ENCODE results near the gene STK32B. TPM values are rescaled to one million over a fixed set of nuclear protein-coding genes. Genes with fewer than 3 reads are reported as not detected.

Gene STK32B
- total RNA-seq, 3 donors from 2014 or later: not detected

DNA sequence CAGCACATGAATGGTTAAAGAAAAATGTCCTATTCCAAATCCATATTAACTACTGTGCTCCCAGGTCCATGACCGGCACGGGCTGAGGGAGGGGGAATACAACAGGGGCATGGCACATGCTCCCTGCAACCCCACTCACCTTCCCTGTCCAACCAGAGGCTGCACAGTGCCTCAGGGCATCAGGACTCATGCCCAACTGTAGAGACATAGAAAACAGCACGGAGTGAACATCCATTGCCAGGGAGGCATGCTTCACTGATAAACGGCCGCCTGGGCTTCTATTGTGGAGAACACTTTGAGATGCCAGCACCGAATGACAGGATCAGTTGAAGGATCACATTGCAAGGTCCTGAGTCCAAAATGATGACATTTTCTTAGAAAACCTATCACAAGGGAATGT lies 140.6 kb downstream of the STK32B start:
- Mint-ChIP-seq H3K9me3 (no peaks in the 10 kb centered on the region), H3K4me1 (ENCODE audit: low read depth) (no peaks in the 10 kb centered on the region), H3K4me3 (no peak overlapping the region), H3K36me3 (ENCODE audit: insufficient read depth) (no peaks in the 10 kb centered on the region), H3K27me3 (ENCODE audit: low read depth) (no peaks in the 10 kb centered on the region)
- ATAC-seq: no peak
- DNase-seq: no peak

DNA sequence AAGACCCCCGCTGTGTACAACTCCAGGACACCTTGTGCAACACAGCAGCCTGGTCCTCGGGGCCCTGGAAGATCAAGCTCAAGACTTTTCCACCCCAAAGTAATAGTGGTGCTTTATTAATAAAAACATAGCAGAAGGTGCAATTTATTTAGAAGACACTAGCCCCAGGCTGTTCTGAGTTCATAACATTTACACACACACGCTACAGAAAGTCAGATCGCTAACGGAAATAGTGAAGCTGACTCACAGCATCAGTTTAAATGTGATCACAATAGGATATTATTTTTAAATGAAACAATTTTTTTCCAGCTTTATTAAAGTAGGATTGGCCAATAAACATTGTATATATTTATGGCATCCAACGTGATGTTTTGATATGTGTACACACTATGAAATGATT lies 141.0 kb downstream of the STK32B start:
- Mint-ChIP-seq H3K4me3 (no peak overlapping the region), H3K4me1 (ENCODE audit: low read depth) (no peaks in the 10 kb centered on the region), H3K9me3 (no peaks in the 10 kb centered on the region), H3K27me3 (ENCODE audit: low read depth) (no peaks in the 10 kb centered on the region), H3K36me3 (ENCODE audit: insufficient read depth) (no peaks in the 10 kb centered on the region)
- ATAC-seq (no peak), DNase-seq (no peak)

DNA sequence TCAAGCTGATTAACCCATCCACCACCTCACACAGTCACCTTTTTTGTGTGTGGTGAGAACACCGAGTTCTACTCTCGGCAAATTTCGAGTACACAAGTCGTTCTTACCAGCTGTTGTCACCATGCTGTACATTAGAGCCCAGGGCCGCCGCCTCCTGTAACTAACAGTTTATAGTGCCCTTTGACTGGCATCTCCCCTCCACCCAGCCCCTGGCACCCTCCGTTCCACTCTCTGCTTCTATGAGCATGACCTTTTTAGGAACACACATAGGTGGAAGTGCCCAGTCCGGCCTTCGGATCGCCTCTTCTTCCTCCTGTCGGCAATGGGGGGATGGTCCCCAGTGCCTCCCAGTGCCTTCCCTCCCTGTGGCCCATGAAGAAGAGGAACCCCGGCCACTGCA lies 141.4 kb downstream of the STK32B start:
- DNase-seq (no peak), ATAC-seq (no peak)
- Mint-ChIP-seq H3K36me3 (ENCODE audit: insufficient read depth) (no peaks in the 10 kb centered on the region), H3K27me3 (ENCODE audit: low read depth) (no peaks in the 10 kb centered on the region), H3K4me1 (ENCODE audit: low read depth) (no peaks in the 10 kb centered on the region), H3K9me3 (no peaks in the 10 kb centered on the region), H3K4me3 (no peak overlapping the region)

DNA sequence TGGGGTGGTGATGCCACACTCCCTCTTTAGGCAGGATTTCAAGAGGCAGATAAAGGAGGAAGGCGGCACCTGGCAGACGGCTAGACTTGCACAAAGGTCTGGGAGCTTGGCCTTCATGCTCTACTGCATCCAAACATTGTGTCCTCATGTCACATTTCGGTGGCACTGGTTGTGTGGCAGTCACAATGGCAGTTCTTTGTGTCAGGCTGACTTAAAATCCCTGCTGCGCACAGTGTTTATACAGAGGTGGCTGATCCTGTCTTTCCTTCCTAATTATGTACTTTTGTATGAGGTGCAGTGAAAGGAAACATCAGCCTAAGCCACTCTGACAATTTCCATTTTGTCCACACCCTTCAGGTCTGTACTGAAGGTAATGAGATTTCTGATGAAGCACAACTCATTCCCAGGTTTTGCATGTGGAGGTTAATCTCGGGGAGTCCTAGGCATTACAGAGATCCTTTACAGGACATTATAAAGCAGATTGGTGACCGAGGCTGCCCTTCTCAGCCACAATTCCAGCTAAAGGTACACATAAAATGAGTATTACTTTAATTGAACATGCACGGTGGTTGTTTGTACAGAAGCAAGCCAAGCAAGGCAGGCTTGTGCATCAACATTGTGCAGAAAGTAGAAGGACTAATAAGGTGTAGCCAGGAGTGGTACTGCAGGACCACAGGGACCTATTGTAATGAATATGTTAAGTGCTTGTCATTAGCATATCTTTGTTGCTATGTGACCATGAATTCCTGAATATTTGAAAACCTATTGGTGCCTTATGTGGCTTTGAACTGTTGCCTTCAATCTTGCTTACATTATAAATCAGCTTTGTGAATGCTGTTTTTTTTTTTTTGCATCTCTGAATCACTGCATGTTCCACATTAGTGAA lies 147.6 kb downstream of the STK32B start:
- H3K4me3 Mint-ChIP-seq: no peak overlapping the region
- no peaks in the 10 kb centered on the region for H3K36me3 Mint-ChIP-seq (ENCODE audit: insufficient read depth)
- H3K9me3 Mint-ChIP-seq: no peaks in the 10 kb centered on the region
- H3K4me1 Mint-ChIP-seq (ENCODE audit: low read depth): no peaks in the 10 kb centered on the region
- DNase-seq: no peak
- H3K27me3 Mint-ChIP-seq (ENCODE audit: low read depth): no peaks in the 10 kb centered on the region
- ATAC-seq: no peak

DNA sequence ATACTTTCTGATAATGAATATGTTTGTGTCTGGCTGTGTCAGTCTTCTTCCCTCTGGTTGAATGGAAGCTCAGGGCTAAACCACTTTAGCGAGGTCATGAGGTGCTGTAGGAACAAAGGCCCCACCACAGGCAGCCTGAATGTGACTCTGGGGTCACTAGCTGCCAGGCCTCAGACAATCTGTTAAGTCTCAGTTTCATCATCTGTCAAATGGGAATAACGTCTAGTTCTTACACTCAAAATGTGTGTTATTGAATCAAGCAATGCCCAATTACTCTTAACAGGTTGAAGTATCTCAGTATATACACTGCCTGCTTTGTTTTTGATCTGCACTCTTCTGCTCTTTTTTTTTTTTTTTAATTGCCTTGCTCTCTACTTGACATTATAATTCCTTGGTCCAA lies 148.6 kb downstream of the STK32B start:
- no peak for ATAC-seq
- Mint-ChIP-seq H3K4me1 (ENCODE audit: low read depth) (no peaks in the 10 kb centered on the region), H3K9me3 (no peaks in the 10 kb centered on the region), H3K36me3 (ENCODE audit: insufficient read depth) (no peaks in the 10 kb centered on the region), H3K4me3 (no peak overlapping the region), H3K27me3 (ENCODE audit: low read depth) (no peaks in the 10 kb centered on the region)
- no peak for DNase-seq

DNA sequence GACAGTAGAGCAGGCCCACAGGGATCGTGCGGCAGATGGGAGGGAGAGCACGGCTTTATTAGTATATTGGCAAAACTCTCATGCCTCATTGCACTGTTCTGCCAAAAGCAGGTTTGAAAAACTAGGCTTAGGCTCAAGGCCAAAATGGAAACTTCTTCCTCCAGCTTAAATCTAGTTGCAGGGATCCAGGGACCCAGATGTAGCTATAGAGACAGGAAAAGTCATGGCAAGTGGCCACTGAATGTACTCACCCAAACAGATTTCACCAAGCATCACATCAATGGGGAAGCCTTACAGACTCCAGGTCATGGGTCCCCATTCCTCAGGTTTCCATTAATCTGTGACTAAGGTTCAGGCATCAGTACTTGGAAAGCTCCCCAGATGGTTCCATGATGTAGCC lies 149.2 kb downstream of the STK32B start:
- Mint-ChIP-seq H3K4me1 (ENCODE audit: low read depth) (no peaks in the 10 kb centered on the region), H3K4me3 (no peak overlapping the region), H3K36me3 (ENCODE audit: insufficient read depth) (no peaks in the 10 kb centered on the region), H3K9me3 (peaks cover 3% of the 10 kb centered on the region), H3K27me3 (ENCODE audit: low read depth) (no peaks in the 10 kb centered on the region)
- ATAC-seq (no peak), DNase-seq (no peak)

DNA sequence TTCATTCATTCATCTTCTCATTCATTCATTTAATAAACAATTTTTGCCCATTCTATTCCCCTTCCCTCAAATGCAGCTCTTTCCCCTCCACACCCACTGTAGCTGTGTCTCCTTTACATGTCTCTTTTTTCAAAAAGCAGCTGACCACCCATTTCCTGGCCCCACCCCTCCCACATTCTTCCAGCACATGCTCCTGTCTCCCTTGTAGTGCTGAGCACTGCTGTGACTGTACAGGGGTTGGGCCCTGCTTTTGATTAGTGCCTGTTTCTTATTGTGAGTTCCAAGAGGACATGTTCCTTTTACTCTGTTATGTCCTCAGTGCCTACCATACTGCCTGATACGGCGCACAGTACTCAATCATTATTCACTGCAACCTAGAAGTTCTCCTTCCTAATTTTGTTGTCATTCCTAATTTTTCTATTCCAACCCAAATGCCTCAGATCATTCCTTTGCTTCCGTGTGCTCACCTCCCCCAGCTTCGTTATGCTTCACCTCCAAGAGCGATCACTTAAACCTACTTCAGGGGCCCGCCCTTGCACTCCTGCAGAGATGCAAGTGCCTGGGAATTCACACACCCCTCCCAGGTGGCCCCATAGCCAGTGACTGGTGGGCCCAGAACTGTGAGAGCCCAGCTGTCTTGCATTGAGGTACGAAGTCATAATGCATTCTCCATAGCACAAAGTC lies 152.2 kb downstream of the STK32B start:
- ATAC-seq (no peak), DNase-seq (no peak)
- Mint-ChIP-seq H3K4me1 (ENCODE audit: low read depth) (no peaks in the 10 kb centered on the region), H3K4me3 (no peak overlapping the region), H3K27me3 (ENCODE audit: low read depth) (no peaks in the 10 kb centered on the region), H3K9me3 (peaks cover 3% of the 10 kb centered on the region), H3K36me3 (ENCODE audit: insufficient read depth) (no peaks in the 10 kb centered on the region)

DNA sequence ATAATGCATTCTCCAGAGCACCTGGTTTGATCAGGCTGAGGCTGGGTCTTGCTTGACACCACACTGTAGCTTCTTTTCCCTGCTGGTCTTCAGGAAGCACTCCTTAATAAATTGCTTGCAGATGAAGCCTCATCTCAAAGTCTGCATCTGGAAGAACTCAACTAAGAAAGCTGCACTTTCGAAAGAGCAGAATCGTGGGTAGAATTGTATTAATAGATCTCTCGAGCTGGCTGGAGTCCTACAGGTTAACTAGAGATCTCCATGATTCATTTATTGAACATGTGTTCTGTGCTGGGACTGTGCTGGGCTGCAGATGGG lies 152.7 kb downstream of the STK32B start:
- no peaks in the 10 kb centered on the region for H3K4me1 Mint-ChIP-seq (ENCODE audit: low read depth)
- peaks cover 3% of the 10 kb centered on the region for H3K9me3 Mint-ChIP-seq
- no peak for DNase-seq
- no peaks in the 10 kb centered on the region for H3K36me3 Mint-ChIP-seq (ENCODE audit: insufficient read depth)
- ATAC-seq: no peak
- no peaks in the 10 kb centered on the region for H3K27me3 Mint-ChIP-seq (ENCODE audit: low read depth)
- H3K4me3 Mint-ChIP-seq: no peak overlapping the region

DNA sequence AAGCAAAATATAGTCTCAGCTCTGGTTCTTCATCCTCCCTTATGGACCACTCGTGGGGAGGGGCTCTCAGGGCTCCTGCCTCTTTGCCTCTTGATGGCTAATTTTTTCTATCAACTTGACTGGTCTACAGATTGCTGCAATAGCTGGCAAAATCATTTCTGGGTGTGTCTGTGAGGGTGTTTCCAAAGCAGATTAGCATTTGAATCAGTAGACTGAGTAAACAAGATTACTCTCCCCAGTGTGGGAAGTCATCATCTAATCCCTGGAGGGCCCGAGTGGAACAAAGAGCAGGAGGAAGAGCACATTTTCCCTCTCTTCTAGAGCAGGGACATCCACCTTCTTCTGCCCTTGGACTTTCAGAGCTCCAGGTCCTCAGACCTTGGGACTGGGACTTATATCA lies 153.5 kb downstream of the STK32B start:
- peaks cover 3% of the 10 kb centered on the region for H3K9me3 Mint-ChIP-seq
- DNase-seq: no peak
- no peak overlapping the region for H3K4me3 Mint-ChIP-seq
- no peaks in the 10 kb centered on the region for H3K27me3 Mint-ChIP-seq (ENCODE audit: low read depth)
- no peaks in the 10 kb centered on the region for H3K36me3 Mint-ChIP-seq (ENCODE audit: insufficient read depth)
- ATAC-seq: no peak
- H3K4me1 Mint-ChIP-seq (ENCODE audit: low read depth): no peaks in the 10 kb centered on the region

DNA sequence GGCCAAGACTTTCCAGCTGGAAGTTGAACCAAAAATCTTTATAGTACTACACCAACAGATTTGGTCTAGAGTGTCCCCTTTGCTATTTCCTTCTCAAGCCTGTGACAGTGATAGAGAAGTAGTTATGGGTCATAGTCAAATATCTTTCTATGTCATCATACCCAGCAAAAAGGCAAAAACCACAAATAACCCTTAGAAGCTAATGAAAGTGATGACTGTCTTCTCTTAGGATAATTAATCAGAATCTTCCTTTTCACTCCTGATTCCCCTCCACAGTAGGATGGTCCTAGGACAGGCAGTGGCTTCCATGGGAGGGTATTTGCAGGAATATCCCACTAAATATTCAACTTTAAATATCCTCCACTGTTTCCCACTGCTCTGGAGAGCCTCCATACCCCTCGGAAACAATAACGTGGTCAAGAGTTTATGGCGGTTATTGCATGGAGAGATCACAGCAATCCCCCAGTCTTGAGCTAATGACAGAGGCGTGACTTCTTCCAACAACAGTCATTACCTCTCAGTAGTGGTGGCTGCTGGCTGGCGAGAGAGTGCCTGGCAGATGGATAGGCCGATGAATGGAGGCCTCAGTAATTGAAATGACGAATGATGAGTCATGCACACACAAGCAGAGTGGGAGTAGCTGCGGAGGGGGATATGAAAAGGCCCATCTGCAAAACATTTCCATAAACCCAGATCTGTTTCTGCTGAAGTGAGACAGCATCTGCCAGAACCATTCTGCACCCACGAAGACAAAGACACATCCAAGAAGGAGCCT lies 154.9 kb downstream of the STK32B start:
- no peak for DNase-seq
- no peaks in the 10 kb centered on the region for H3K4me1 Mint-ChIP-seq (ENCODE audit: low read depth)
- peaks cover 3% of the 10 kb centered on the region for H3K27me3 Mint-ChIP-seq (ENCODE audit: low read depth)
- no peak overlapping the region for H3K4me3 Mint-ChIP-seq
- ATAC-seq: no peak
- H3K36me3 Mint-ChIP-seq (ENCODE audit: insufficient read depth): no peaks in the 10 kb centered on the region
- peaks cover 3% of the 10 kb centered on the region for H3K9me3 Mint-ChIP-seq

DNA sequence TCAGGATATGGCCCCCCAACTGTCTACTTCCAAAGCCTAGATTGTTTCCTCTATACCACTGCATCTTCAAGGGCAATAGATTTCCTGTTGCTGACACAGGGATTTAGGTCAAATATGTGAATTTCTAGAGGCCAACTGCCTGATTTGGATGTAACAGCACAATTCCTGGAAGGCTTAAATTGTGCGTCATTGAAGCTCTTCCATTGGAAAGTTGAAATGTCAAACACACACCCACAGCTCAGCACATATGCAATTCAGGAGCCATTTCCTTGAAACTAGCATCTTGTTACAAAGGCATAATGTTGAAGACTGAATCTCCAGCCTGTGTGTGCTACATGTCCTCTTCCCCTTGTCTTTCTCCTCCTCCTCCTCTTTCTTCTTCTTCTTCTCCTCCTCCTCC lies 158.6 kb downstream of the STK32B start:
- H3K4me1 Mint-ChIP-seq (ENCODE audit: low read depth): no peaks in the 10 kb centered on the region
- DNase-seq (no peak), ATAC-seq (no peak)
- no peaks in the 10 kb centered on the region for H3K36me3 Mint-ChIP-seq (ENCODE audit: insufficient read depth)
- peaks cover 3% of the 10 kb centered on the region for H3K9me3 Mint-ChIP-seq
- peaks cover 3% of the 10 kb centered on the region for H3K27me3 Mint-ChIP-seq (ENCODE audit: low read depth)
- no peak overlapping the region for H3K4me3 Mint-ChIP-seq

DNA sequence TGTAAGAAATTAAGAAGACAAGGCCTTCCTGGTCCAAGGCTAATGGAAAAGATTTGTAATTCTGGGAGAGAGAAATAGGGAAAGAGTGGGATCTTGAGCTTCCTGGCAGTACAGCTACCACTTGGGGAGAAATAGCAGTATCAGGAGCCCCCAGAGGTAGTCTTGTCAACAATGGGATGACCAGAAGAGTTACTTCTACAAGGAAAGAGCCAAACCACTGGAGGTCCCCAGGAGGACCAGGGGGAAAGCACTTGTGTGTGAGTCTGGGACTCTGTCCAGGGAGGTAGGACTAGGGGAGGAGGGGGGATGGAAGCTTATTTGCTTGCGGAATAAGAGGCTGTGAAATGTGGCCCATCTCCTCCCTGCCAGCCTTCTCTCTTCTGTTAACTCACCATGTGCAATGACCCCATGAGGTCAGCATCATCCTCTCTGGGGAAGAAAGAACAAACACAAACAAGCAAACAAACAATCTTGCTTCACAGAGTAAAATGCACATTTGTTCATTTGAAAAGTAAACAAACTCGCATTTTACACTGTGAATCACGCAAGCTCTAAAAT lies 160.1 kb downstream of the STK32B start:
- no peak for ATAC-seq
- no peaks in the 10 kb centered on the region for H3K9me3 Mint-ChIP-seq
- peaks cover 3% of the 10 kb centered on the region for H3K27me3 Mint-ChIP-seq (ENCODE audit: low read depth)
- H3K4me1 Mint-ChIP-seq (ENCODE audit: low read depth): no peaks in the 10 kb centered on the region
- H3K4me3 Mint-ChIP-seq: no peak overlapping the region
- no peaks in the 10 kb centered on the region for H3K36me3 Mint-ChIP-seq (ENCODE audit: insufficient read depth)
- no peak for DNase-seq

DNA sequence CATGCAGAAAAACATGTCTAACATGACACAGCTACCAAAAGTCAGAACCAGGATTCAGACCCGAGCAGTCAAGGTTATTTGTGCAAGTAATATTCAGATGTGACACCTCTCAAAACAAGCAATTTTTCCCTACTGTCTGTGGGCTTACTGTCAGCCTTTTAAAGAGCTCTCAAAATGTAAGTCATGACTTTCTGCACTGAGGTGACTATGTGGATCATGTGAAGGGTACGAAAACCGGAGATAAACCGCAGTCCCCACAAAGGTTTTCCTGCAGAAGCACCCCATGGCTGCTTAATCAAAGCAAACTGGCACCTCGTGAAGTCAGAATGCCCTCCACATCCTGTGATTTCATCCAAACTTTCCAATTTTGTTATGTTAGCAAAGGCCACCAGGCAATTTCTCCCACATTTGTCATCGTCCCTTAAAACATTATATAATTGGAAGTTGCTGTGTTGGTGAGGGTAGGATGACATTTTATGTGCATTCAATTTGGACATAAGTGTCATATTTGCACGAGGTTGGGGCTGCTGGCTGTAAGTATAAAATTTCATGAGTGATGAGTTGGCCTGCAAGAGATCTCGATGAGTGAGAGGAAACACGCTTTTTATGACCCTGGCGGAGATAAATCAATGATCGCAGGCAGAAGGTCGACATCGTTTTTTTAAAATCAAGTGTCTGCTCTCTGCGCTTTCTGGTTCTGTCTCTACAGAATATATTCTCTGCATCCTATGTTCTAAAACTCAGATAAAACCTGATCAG lies 161.2 kb downstream of the STK32B start:
- ATAC-seq: no peak

DNA sequence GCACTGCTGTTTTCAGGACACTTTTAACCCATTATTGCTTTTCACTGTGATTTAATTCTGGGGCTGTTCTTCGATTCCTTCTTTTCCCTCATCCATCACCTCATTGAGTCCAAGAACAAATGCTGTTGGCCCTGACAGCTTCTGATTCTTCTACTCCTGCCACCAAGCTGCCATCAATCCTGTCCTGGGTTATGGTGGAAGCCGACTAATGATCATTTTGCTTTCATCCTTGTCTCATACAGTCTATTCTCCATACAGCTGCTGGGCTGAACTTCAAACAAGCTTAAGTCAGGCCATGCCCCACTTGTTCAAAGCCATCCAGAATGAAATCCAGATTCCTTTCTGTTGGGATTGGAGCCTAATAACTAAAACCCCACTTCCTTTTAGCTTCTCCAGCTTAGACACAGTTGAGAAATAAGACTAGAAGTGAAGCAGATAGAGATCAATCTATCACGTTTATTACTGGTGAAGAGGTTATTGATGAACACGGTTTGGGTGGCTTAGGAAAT lies 161.9 kb downstream of the STK32B start:
- Mint-ChIP-seq H3K36me3 (ENCODE audit: insufficient read depth) (no peaks in the 10 kb centered on the region), H3K4me3 (no peak overlapping the region), H3K27me3 (ENCODE audit: low read depth) (peaks cover 3% of the 10 kb centered on the region), H3K4me1 (ENCODE audit: low read depth) (no peaks in the 10 kb centered on the region), H3K9me3 (no peaks in the 10 kb centered on the region)
- DNase-seq (no peak), ATAC-seq (no peak)

More for the DNA sequence above, 161.2 kb downstream of the STK32B start:
- Mint-ChIP-seq H3K36me3 (ENCODE audit: insufficient read depth) (no peaks in the 10 kb centered on the region), H3K4me1 (ENCODE audit: low read depth) (no peaks in the 10 kb centered on the region), H3K27me3 (ENCODE audit: low read depth) (peaks cover 3% of the 10 kb centered on the region), H3K4me3 (no peak overlapping the region), H3K9me3 (no peaks in the 10 kb centered on the region)
- DNase-seq: no peak

All from activated T-cell treated with anti-CD3 and anti-CD28 coated beads, Interleukin-2, amount 50 U/mL, for 4 hours (primary cell).